Stomach (tissue), 4 donors: Measurements from ENCODE around the gene PDLIM5.

Source experiments
- EP300 ChIP-seq: sonication (generic); formaldehyde crosslinking; IDR thresholded peaks from one replicate; pipeline ENCODE4 v1.6.1; 2017; ENCODE audit warnings: antibody characterized with exemption
- POLR2A ChIP-seq, 4 donors: fragments of 450-650 bp; IDR thresholded peaks; one replicate each; pipeline ENCODE4 v1.6.1; 2016; ENCODE audit warnings: antibody characterized with exemption in 4 of 4, control low read depth in 2 of 4, mild to moderate bottlenecking in 1 of 4, moderate library complexity in 1 of 4
- TF ChIP-seq, protein P1 (sequence below), 7 experiments: fragments of 450-650 bp in 4 of 7; fragments of 200-600 bp in 3 of 7; sonication (generic) in 3 of 7; IDR thresholded peaks; one replicate each; pipeline ENCODE4 v1.5.1; 2016 to 2019; ENCODE audit warnings: antibody characterized with exemption in 7 of 7, control low read depth in 2 of 7, mild to moderate bottlenecking in 1 of 7

DNA sequence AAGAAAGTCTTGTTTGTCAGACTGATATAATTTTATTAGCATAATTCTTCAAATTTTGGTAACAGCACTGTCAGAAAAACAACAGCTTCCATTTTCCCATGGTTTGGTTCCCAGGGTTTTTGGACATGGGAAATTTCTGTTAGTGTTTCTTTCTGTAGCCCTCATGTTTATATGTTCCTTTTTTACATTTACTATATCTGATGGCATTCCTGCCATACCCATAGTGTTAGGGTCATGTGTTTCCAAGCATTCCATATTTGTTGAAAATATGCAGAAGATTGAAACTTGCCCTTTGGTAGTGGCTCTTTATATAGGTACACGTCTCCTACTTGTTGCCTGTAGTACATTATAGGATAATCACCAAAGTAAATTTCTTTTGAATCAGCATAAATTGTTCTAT lies 65.8 kb downstream of the PDLIM5 start:
- TF ChIP-seq, protein P1, sequence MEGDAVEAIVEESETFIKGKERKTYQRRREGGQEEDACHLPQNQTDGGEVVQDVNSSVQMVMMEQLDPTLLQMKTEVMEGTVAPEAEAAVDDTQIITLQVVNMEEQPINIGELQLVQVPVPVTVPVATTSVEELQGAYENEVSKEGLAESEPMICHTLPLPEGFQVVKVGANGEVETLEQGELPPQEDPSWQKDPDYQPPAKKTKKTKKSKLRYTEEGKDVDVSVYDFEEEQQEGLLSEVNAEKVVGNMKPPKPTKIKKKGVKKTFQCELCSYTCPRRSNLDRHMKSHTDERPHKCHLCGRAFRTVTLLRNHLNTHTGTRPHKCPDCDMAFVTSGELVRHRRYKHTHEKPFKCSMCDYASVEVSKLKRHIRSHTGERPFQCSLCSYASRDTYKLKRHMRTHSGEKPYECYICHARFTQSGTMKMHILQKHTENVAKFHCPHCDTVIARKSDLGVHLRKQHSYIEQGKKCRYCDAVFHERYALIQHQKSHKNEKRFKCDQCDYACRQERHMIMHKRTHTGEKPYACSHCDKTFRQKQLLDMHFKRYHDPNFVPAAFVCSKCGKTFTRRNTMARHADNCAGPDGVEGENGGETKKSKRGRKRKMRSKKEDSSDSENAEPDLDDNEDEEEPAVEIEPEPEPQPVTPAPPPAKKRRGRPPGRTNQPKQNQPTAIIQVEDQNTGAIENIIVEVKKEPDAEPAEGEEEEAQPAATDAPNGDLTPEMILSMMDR (IDR thresholded peaks at IDR 0.05) = no peak
- no peak for TF ChIP-seq EP300
- TF ChIP-seq POLR2A (IDR thresholded peaks at IDR 0.05) = no peak
